ENCODE measurements around the gene WHRN.

The WHRN gene

DNA sequence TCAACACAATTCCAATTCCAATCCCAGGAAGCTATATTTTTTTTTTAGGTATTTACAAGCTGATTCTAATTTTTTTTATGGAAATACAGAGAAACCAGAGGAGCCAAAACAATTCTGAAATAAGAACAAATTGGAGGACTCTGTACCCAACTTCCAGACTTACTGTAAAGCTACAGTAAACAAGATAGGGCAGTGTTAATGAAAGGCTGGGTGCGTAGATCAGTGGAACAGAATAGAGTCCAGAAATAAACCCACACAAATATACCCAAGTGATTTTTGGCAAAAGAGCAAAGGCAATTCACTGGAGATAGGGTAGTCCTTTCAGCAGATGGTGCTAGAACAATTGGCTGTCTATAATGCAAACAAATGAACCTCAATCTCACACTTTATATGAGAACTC lies 50.6 kb downstream of the WHRN start:
- Histone ChIP-seq H3K27ac (no peak overlapping the region), H3K27me3 (no peaks in the 10 kb centered on the region), H3K9me3 (no peaks in the 10 kb centered on the region), H3K4me1 (ENCODE audit: control insufficient read depth in 1 of 2, insufficient read depth in 1 of 2, low read depth in 1 of 2, low read length in 1 of 2) (peaks cover 7 to 9% of the 10 kb centered on the region in 2 experiments), H3K36me3 (no peaks in the 10 kb centered on the region), H3K4me3 (ENCODE audit: low read depth in 1 of 2, low read length in 1 of 2) (no peak overlapping the region)
- TF ChIP-seq, protein P1, sequence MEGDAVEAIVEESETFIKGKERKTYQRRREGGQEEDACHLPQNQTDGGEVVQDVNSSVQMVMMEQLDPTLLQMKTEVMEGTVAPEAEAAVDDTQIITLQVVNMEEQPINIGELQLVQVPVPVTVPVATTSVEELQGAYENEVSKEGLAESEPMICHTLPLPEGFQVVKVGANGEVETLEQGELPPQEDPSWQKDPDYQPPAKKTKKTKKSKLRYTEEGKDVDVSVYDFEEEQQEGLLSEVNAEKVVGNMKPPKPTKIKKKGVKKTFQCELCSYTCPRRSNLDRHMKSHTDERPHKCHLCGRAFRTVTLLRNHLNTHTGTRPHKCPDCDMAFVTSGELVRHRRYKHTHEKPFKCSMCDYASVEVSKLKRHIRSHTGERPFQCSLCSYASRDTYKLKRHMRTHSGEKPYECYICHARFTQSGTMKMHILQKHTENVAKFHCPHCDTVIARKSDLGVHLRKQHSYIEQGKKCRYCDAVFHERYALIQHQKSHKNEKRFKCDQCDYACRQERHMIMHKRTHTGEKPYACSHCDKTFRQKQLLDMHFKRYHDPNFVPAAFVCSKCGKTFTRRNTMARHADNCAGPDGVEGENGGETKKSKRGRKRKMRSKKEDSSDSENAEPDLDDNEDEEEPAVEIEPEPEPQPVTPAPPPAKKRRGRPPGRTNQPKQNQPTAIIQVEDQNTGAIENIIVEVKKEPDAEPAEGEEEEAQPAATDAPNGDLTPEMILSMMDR (IDR thresholded peaks at IDR 0.05): no peak

DNA sequence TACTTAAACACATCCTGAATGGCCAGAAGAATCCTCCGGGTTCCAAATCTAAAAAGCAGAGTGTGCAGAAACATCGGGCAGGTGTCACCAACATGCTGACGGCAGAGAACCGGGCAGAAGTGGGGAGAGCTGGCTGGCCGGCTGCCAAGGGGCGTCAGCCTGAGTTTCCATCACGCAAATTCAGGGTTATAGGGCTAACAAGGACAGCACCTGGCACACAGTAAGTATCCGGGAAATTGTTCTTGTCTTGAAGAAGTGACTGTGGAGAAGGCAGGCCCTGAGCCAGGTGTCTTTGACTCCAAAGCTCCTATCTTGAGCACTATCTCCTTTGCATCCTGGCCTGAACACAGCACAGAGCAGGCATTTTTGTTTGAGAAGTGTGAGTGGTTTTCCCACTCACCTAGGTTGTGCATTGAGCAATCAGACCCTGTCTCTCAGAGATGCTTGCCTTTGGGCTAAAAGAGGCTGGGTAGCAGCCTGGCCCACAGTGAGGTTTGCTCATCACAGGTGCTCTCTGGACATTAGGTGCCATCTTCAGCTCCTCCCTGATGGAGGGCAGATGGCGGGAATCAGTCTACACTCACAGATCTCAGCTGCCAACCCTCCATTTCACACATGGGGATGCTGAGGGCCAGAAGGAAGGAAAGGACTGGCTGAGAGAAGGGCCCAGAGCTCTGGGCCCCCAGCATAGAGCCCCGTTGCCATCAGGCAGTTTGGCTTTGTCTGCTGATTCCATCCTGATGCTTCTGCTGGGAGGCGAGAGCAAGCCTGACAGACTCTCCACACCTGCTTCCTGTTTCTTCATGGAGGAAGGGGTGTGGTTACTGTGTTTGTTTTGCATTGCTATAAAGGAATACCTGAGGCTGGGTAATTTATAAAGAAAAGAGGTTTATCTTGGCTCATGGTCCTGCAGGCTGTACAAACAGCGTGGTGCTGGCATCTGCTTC lies 52.8 kb downstream of the WHRN start:
- Histone ChIP-seq H3K9me3 (no peaks in the 10 kb centered on the region), H3K4me3 (ENCODE audit: low read depth in 1 of 2, low read length in 1 of 2) (no peak overlapping the region), H3K27ac (no peak overlapping the region), H3K4me1 (ENCODE audit: control insufficient read depth in 1 of 2, insufficient read depth in 1 of 2, low read depth in 1 of 2, low read length in 1 of 2) (peaks cover 7 to 9% of the 10 kb centered on the region in 2 experiments), H3K36me3 (no peaks in the 10 kb centered on the region), H3K27me3 (no peaks in the 10 kb centered on the region)
- TF ChIP-seq, protein P1 (IDR thresholded peaks at IDR 0.05): no peak

DNA sequence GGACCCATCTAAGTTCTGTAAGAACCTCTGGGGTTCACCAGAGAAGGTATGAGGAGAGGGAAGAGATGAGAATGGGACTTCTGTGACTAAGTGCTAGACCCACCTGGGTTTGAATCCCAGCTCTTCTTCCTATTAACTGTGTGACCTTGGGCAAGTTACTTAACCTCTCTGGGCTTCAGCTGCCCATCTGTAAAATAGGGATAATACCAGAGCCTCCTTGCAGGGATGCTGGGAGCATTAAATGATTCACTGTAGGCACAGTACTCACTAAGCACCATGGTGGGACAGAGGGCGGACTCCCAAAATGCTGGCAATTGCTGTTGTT lies 53.6 kb downstream of the WHRN start:
- Histone ChIP-seq H3K27me3 (no peaks in the 10 kb centered on the region), H3K4me3 (ENCODE audit: low read depth in 1 of 2, low read length in 1 of 2) (no peak overlapping the region), H3K4me1 (ENCODE audit: control insufficient read depth in 1 of 2, insufficient read depth in 1 of 2, low read depth in 1 of 2, low read length in 1 of 2) (peaks cover 7 to 9% of the 10 kb centered on the region in 2 experiments), H3K9me3 (no peaks in the 10 kb centered on the region), H3K27ac (no peak overlapping the region), H3K36me3 (no peaks in the 10 kb centered on the region)
- TF ChIP-seq, protein P1 (IDR thresholded peaks at IDR 0.05): no peak

DNA sequence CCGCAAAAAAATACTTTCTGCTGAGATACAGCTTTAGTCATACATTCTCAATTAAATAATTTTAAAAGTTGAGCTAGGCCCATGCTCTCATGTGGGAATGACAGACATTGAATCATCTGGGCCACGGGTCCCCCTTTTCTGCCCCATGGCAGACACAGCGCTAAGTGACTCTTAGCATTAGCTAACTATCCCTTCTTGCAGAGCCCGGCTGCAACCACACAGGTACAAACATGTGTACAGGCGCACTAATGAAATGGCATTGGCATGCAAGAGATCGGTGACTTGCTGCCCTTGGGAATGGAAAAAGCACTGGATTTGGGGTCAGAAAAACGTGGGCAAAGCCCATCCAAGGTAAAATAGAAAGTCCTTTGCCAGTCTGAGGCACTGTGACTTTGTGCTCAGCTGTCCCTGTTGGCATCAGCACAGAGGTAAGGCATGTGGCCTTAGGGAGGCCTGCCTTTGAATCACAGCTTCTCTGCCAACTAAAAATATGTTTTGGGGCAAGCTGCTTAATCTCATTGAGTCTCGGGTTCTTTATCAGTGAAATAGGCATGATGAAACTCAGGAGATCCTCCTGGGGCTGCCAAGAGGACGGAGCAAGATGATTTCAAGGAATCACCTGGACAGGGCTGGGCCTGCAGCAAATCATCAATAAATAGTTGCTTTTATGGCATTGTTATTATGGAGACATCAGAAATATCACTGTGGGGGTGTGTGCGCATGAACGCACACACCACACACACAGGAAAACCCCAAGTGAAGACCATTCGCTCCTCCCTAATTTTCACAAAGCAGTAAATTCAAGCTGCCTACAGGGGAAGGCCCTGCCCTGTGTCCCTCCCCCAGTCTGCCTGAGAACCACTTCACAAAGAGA lies 54.2 kb downstream of the WHRN start:
- peaks cover 7 to 9% of the 10 kb centered on the region in 2 experiments for H3K4me1 ChIP-seq (ENCODE audit: control insufficient read depth in 1 of 2, insufficient read depth in 1 of 2, low read depth in 1 of 2, low read length in 1 of 2)
- no peaks in the 10 kb centered on the region for H3K27me3 ChIP-seq
- no peaks in the 10 kb centered on the region for H3K9me3 ChIP-seq
- no peak overlapping the region for H3K4me3 ChIP-seq (ENCODE audit: low read depth in 1 of 2, low read length in 1 of 2)
- no peak overlapping the region for H3K27ac ChIP-seq
- no peaks in the 10 kb centered on the region for H3K36me3 ChIP-seq
- TF ChIP-seq, protein P1 (IDR thresholded peaks at IDR 0.05): no peak

DNA sequence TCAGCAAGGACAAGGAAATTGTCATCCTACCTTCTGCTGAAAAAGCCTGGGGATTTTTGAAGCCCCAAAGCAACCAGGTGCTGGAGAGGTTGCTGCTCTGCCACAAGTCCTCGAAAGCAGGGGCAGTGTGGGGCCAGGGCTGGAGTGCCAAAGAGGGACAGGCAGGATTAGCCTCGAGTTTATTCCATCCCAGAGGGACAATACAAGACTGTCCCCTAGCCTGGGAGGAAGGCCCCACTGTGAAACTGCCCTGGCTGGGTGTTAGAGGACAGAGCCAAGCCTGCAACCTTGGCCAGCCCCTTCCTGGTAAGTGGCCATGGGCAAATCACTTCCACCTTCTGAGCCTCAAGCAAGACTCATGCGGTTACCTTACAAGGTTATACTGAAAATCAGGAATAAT lies 55.1 kb downstream of the WHRN start:
- TF ChIP-seq, protein P1 (IDR thresholded peaks at IDR 0.05): no peak
- Histone ChIP-seq H3K9me3 (no peaks in the 10 kb centered on the region), H3K36me3 (no peaks in the 10 kb centered on the region), H3K4me3 (ENCODE audit: low read depth in 1 of 2, low read length in 1 of 2) (no peak overlapping the region), H3K27ac (no peak overlapping the region), H3K4me1 (ENCODE audit: control insufficient read depth in 1 of 2, insufficient read depth in 1 of 2, low read depth in 1 of 2, low read length in 1 of 2) (peaks cover 7 to 9% of the 10 kb centered on the region in 2 experiments), H3K27me3 (no peaks in the 10 kb centered on the region)
